NCI-H446 (cell line): ENCODE measurements around the gene GOLGA6C.
"Not testable (repeated sequence)": the region's sequence is repeated elsewhere in the genome, so short reads cannot be mapped to it uniquely, and the experiment has no call there.

Source experiments
- DNase-seq, 2 experiments: peaks; one replicate each; lab custom pipeline; 2025; lab: John Stamatoyannopoulos, UW

Gene GOLGA6C

GRCh38 chr15:75319231-75319897 lies 61.2 kb downstream of the GOLGA6C start:
- not testable (repeated sequence) for DNase-seq
